GM13976 (cell line): Measurements from ENCODE around the gene C16orf78.

ENCODE experiments used
- DNase-seq: peaks from one replicate; pipeline ENCODE4 v3.0.0; 2012; ENCODE audit warnings: low spot score
- in situ Hi-C: fragments of 300-500 bp; cut with MboI; formaldehyde crosslinking; loops from one replicate; pipeline ENCODE4 v1.12.0; 2022; ENCODE audit warnings: low sequenced_read_pairs, mixed read lengths, inconsistent platforms; ENCODE audit not compliant: unreplicated experiment
- TF ChIP-seq, protein P1 (sequence below): IDR thresholded peaks from 2 replicates; pipeline ENCODE4 v1.5.1; 2012; ENCODE audit warnings: borderline replicate concordance, mild to moderate bottlenecking; ENCODE audit not compliant: insufficient read depth; ENCODE audit errors: extremely low read depth, missing control alignments, control extremely low read depth

Gene C16orf78

GRCh38 chr16:49410226-49410625 is 36.6 kb downstream of the C16orf78 start:
- no peak for DNase-seq
- TF ChIP-seq, protein P1, sequence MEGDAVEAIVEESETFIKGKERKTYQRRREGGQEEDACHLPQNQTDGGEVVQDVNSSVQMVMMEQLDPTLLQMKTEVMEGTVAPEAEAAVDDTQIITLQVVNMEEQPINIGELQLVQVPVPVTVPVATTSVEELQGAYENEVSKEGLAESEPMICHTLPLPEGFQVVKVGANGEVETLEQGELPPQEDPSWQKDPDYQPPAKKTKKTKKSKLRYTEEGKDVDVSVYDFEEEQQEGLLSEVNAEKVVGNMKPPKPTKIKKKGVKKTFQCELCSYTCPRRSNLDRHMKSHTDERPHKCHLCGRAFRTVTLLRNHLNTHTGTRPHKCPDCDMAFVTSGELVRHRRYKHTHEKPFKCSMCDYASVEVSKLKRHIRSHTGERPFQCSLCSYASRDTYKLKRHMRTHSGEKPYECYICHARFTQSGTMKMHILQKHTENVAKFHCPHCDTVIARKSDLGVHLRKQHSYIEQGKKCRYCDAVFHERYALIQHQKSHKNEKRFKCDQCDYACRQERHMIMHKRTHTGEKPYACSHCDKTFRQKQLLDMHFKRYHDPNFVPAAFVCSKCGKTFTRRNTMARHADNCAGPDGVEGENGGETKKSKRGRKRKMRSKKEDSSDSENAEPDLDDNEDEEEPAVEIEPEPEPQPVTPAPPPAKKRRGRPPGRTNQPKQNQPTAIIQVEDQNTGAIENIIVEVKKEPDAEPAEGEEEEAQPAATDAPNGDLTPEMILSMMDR = no peak
- in situ Hi-C loops = loop anchor here (25.0 kb wide), 1 partner anchor 177 kb away; no protein-coding TSS in a partner anchor

- in situ Hi-C loops = loop anchor here (25.0 kb wide), 1 partner anchor 176 kb away; no protein-coding TSS in a partner anchor
- TF ChIP-seq, protein P1 = no peak
- no peak for DNase-seq
Measured at GRCh38 chr16:49411121-49411970, 37.7 kb downstream of the C16orf78 start.

- TF ChIP-seq, protein P1 = no peak
- in situ Hi-C loops = loop anchor here (25.0 kb wide), 1 partner anchor 173 kb away; no protein-coding TSS in a partner anchor
- DNase-seq = no peak
Measured at GRCh38 chr16:49414671-49415070, 41.1 kb downstream of the C16orf78 start.

GRCh38 chr16:49415083-49415482 is 41.5 kb downstream of the C16orf78 start:
- DNase-seq = no peak
- in situ Hi-C loops = loop anchor here (25.0 kb wide), 1 partner anchor 172 kb away; no protein-coding TSS in a partner anchor
- TF ChIP-seq, protein P1 = no peak

DNA sequence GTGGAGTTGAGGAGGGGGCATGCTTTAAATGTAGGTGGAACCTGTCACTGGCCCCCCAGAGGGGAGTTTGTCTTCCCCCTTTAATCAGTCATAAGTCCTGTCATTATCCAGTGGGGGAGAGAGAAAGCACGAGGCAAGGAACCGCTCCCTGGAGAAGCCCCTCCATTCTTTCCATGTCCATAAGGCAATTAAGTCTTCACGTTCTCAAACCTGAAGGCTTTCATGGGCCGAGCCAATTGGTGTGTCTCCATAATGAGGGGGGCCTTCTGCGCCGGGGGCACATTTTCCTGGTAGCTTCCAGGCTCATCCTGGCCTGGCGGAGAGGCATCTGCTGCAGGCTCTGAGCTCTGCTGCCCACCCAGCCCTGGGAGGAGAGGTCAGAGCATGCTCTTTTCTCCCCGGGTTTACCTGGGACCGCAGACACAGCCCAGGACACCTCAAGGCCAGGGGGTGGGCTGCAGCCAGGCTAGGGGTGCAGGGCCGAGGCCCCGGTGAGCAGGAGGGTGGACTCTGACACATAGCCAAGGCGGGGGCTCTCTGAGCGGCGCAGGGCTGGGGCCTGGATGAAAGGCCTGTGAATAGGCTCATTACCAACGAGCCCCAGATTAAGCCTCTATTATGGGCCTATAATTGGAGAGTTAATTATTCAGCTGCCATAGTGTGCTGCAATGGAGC is 42.5 kb downstream of the C16orf78 start:
- TF ChIP-seq, protein P1 = no peak
- DNase-seq = no peak
- in situ Hi-C loops = loop anchor here (25.0 kb wide), 1 partner anchor 171 kb away; no protein-coding TSS in a partner anchor

- no peak for DNase-seq
- TF ChIP-seq, protein P1 = no peak
- in situ Hi-C loops = loop anchor here (25.0 kb wide), 1 partner anchor 170 kb away; no protein-coding TSS in a partner anchor
Measured at GRCh38 chr16:49417354-49417753, 43.8 kb downstream of the C16orf78 start.
